RWPE1 (cell line): ENCODE measurements around the gene PTCD1.
A peak's percentile ranks its signal among the peaks of the same experiment; 100 is the strongest.

Source experiments
- CTCF ChIA-PET: fragments of 350-600 bp; sonication (Branson Sonifier 250); formaldehyde crosslinking; extraction: SDS; loops from one replicate; lab custom pipeline; 2021; lab: Yijun Ruan, JAX
- POLR2A ChIA-PET: fragments of 400-600 bp; formaldehyde crosslinking; extraction: SDS; loops from one replicate; lab custom pipeline; 2020; ENCODE audit warnings: antibody characterized with exemption; ENCODE audit not compliant: low non-redundant PET; lab: Yijun Ruan, JAX
- DNase-seq: peaks from one replicate; pipeline ENCODE4 v3.0.0; 2012; ENCODE audit warnings: low spot score
- H3K27ac ChIP-seq: fragments of 450-650 bp; 2 replicates; pipeline ENCODE4 v1.5.1; 2017
- TF ChIP-seq, protein P1 (sequence below): fragments of 450-650 bp; conservative IDR thresholded peaks from 2 replicates; pipeline ENCODE4 v1.5.1; 2017; ENCODE audit warnings: low read depth, mild to moderate bottlenecking

Gene PTCD1

GRCh38 chr7:99407872-99408378 is 30.7 kb downstream of the PTCD1 start:
- POLR2A ChIA-PET: interaction anchor here (0.8 kb wide), 1 partner anchor 9 kb away, joined by 4 read pairs; no protein-coding TSS in a partner anchor
- peak; percentile 80 for DNase-seq
- H3K27ac ChIP-seq: peak overlapping the region; percentile 96
- CTCF ChIA-PET: no interaction called here
- TF ChIP-seq, protein P1, sequence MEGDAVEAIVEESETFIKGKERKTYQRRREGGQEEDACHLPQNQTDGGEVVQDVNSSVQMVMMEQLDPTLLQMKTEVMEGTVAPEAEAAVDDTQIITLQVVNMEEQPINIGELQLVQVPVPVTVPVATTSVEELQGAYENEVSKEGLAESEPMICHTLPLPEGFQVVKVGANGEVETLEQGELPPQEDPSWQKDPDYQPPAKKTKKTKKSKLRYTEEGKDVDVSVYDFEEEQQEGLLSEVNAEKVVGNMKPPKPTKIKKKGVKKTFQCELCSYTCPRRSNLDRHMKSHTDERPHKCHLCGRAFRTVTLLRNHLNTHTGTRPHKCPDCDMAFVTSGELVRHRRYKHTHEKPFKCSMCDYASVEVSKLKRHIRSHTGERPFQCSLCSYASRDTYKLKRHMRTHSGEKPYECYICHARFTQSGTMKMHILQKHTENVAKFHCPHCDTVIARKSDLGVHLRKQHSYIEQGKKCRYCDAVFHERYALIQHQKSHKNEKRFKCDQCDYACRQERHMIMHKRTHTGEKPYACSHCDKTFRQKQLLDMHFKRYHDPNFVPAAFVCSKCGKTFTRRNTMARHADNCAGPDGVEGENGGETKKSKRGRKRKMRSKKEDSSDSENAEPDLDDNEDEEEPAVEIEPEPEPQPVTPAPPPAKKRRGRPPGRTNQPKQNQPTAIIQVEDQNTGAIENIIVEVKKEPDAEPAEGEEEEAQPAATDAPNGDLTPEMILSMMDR: no peak

DNA sequence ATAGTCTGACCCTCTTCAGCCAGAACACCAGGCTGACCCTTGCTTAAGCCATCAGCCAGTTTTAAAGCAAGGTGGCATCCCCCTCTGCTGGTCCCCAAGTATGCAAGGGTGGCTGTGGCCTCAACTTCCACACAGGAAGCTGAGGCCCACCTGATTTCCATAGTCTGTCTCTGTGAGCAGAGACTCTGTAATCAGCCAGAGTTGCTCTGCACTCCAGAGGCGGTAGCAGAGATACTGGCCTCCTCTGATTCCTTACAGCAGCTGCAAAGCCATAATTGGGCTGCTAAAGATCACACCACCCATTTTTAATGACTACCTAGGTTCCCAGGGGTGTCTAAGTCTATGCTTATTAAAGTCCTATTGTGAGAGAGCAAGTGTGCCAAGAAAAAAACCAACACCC is 32.0 kb downstream of the PTCD1 start:
- H3K27ac ChIP-seq: peak overlapping the region; percentile 32
- ChIA-PET POLR2A (no interaction called here), CTCF (no interaction called here)
- TF ChIP-seq, protein P1: no peak
- DNase-seq: no peak

DNA sequence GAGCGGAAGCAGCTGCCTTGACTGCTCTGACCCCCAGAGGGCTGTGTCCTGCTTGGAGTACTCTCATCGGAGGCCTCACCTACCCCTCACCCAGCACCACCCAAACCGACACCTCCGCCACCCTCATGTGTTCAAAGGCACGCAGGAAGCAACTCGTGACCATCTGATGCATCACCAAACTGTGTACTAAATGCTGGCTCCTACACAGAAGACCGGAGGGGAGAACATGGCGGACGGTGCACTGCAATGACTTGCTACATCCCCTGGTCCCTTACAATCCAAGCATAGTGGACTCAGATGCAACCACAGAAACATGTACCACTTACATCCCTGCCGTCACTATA is 33.6 kb downstream of the PTCD1 start:
- ChIA-PET CTCF (no interaction called here), POLR2A (interaction anchor here (1.2 kb wide), 1 partner anchor 12 kb away, joined by 3 read pairs; no protein-coding TSS in a partner anchor)
- TF ChIP-seq, protein P1: no peak
- peak overlapping the region; percentile 57 for H3K27ac ChIP-seq
- no peak for DNase-seq

DNA sequence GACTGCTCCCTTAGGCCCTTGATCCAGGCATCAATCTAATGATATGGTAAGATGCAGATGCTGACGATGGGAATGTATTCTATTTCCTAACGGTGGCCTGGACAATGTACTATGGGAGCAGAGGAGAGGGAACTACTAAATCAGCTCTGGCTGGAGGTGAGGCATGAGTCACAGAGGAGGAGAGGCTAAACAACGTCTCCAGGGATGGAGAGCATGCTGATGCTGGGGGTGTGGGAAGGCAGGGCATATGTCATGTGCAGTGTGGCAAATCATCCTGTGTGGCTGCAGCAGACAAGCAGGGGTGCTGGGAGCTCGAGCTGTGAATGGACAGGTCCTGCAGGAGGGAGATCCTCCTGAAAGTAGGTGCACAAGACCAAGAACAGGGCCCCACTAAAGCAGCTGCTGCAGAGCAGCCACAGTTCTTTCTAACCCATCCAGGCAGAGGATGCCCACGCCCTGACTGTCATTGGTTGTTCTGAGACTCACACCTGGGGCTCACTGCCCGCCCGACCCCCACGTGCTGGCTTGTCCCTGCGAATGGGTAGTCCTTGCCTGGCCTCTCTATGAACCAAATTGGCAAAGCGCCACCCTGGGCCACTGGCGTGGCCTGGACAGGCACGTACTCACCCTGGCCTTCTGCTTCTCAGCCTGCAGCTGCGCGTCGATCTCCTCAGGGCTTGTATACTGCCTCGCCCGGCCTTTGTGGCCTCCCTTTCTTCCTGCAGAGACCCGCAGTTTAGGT is 34.2 kb downstream of the PTCD1 start:
- DNase-seq: no peak
- CTCF ChIA-PET: no interaction called here
- TF ChIP-seq, protein P1: no peak
- POLR2A ChIA-PET: interaction anchor here (1.2 kb wide), 1 partner anchor 12 kb away, joined by 3 read pairs; no protein-coding TSS in a partner anchor
- H3K27ac ChIP-seq: peak overlapping the region; percentile 57

DNA sequence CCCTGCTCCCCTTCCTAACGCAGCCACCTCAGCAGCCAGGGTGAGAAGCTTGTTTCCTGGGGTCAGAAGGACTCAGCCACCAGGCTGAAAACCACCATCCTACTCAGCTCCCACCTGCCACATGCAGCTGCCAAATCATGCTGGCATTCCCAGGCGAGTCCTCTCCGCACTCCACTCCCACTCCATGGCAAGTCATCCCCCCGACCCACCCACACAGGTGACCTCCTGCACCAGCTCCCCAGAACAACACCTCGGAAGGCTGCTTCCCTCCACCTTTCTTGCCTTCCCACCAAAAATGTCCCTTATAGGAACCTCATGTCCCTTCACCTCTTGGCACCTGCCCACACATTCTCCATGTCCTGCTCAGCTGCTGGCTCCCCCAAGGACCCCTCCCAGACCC is 34.8 kb downstream of the PTCD1 start:
- TF ChIP-seq, protein P1: no peak
- DNase-seq: no peak
- CTCF ChIA-PET: interaction anchor here (1.1 kb wide), 1 partner anchor 38 kb away, joined by 3 read pairs; no protein-coding TSS in a partner anchor
- POLR2A ChIA-PET: interaction anchor here (1.2 kb wide), 1 partner anchor 11 kb away, joined by 3 read pairs; no protein-coding TSS in a partner anchor
- H3K27ac ChIP-seq: peak overlapping the region; percentile 57

- ChIA-PET CTCF (interaction anchor here (1.1 kb wide), 1 partner anchor 37 kb away, joined by 3 read pairs; no protein-coding TSS in a partner anchor), POLR2A (interaction anchor here (0.6 kb wide), 1 partner anchor 65 kb away, joined by 5 read pairs; no protein-coding TSS in a partner anchor)
- H3K27ac ChIP-seq: no peak overlapping the region
- TF ChIP-seq, protein P1: no peak
- no peak for DNase-seq
These were observed 35.7 kb downstream of the PTCD1 start for GRCh38 chr7:99402854-99403253.
